Hindlimb muscle (tissue), 1 donor: ENCODE results near the gene OR6C4. TPM values are rescaled to one million over a fixed set of nuclear protein-coding genes. Genes with fewer than 3 reads are reported as not detected.
"Not testable (repeated sequence)": the region's sequence is repeated elsewhere in the genome, so short reads cannot be mapped to it uniquely, and the experiment has no call there.

Experiments
- DNase-seq: peaks from one replicate; pipeline ENCODE4 v3.0.0-alpha.2; 2013
- polyA plus RNA-seq: library from polyadenylated mRNA; unstranded; fragments of 120-200 nt; gene quantifications from one replicate; pipeline ENCODE4 v1.2.1, GENCODE V29; 2013; ENCODE audit not compliant: insufficient read length

The OR6C4 gene
- not detected for polyA plus RNA-seq

- DNase-seq, result no peak
Observed at GRCh38 chr12:55549302-55549701, at the start of gene OR6C4. OR6C4 (plus strand) TSS chr12:55549602; CDS start chr12:55551227, 1,625 bp downstream.

GRCh38 chr12:55499810-55500252, 49.6 kb upstream of the OR6C4 start:
- no peak for DNase-seq

GRCh38 chr12:55501601-55502000, 47.8 kb upstream of the OR6C4 start:
- no peak for DNase-seq

GRCh38 chr12:55515696-55516095, 33.7 kb upstream of the OR6C4 start:
- DNase-seq, result no peak

- no peak for DNase-seq
Observed at GRCh38 chr12:55516391-55516790, 33.0 kb upstream of the OR6C4 start.

GRCh38 chr12:55548235-55548634, 1.2 kb upstream of the OR6C4 start:
- not testable (repeated sequence) for DNase-seq

GRCh38 chr12:55548756-55549155, 646 bp upstream of the OR6C4 start:
- no peak for DNase-seq

- DNase-seq, result no peak
Observed at GRCh38 chr12:55554296-55554695, 4.9 kb downstream of the OR6C4 start.

GRCh38 chr12:55570060-55570459, 20.7 kb downstream of the OR6C4 start:
- not testable (repeated sequence) for DNase-seq

GRCh38 chr12:55570689-55571088, 21.3 kb downstream of the OR6C4 start:
- DNase-seq, result not testable (repeated sequence)

- no peak for DNase-seq
Observed at GRCh38 chr12:55572168-55572567, 22.8 kb downstream of the OR6C4 start, which contains the start of gene OR2AP1. OR2AP1 (plus strand) TSS chr12:55572468; CDS start chr12:55574415, 1,947 bp downstream.

- DNase-seq, result no peak
Observed at GRCh38 chr12:55582066-55582465, 32.7 kb downstream of the OR6C4 start.

- DNase-seq, result no peak
Observed at GRCh38 chr12:55585817-55586216, 36.4 kb downstream of the OR6C4 start.

- DNase-seq, result not testable (repeated sequence)
Observed at GRCh38 chr12:55590152-55590551, 40.8 kb downstream of the OR6C4 start.

Other genes starting within 250 kb of the OR6C4 start
- gene OR6C1, start 235.3 kb upstream of the OR6C4 start, polyA plus RNA-seq, result not detected
- gene OR6C3, start 218.9 kb upstream of the OR6C4 start, polyA plus RNA-seq, result not detected
- gene OR6C75, start 186.6 kb upstream of the OR6C4 start, polyA plus RNA-seq, result 0.08 TPM
- not detected for gene OR6C65, start 149.1 kb upstream of the OR6C4 start, polyA plus RNA-seq
- not detected for gene OR6C76, start 123.3 kb upstream of the OR6C4 start, polyA plus RNA-seq
- gene OR6C2, start 105.5 kb upstream of the OR6C4 start, polyA plus RNA-seq, result not detected
- not detected for gene OR6C70, start 79.5 kb upstream of the OR6C4 start, polyA plus RNA-seq
- gene OR6C68, start 57.2 kb upstream of the OR6C4 start, polyA plus RNA-seq, result not detected
- not detected for gene OR2AP1, start 22.9 kb downstream of the OR6C4 start, polyA plus RNA-seq
- not detected for gene OR10P1, start 87.3 kb downstream of the OR6C4 start, polyA plus RNA-seq
- gene ITGA7, start 158.3 kb downstream of the OR6C4 start, polyA plus RNA-seq, result 466 TPM
- 109 TPM for gene BLOC1S1, start 166.4 kb downstream of the OR6C4 start, polyA plus RNA-seq
- gene RDH5, start 170.8 kb downstream of the OR6C4 start, polyA plus RNA-seq, result 31.4 TPM
- gene CD63, start 179.4 kb downstream of the OR6C4 start, polyA plus RNA-seq, result 781 TPM
- gene GDF11, start 193.5 kb downstream of the OR6C4 start, polyA plus RNA-seq, result 17.2 TPM